ENCODE results near the gene MYRF. TPM values are rescaled to one million over a fixed set of nuclear protein-coding genes. Genes with fewer than 3 reads are reported as not detected.

MYRF gene
- total RNA-seq, 1 donor from 2014 or later, result 320 TPM

DNA sequence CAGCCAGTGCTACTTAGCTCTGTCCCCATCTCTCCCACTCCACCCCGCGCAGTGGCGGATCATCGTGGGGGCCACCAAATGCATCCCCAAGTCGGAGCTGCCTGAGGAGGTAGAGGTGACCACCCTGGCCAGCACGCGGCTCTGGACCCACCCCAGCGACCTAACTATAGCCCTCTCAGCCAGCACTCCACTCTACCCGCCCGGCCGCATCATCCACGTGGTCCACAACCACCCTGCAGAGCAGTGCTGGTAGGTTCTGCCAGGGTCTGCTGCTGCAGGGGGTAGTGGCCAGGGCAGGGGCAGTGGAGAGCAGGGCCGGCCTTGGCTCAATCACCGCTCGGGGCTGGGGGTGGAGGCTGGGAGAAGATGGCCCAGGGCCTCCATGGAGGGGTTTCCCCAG lies 13.0 kb upstream of the MYRF start:
- DNase-seq (ENCODE audit: low spot score), result no peak

DNA sequence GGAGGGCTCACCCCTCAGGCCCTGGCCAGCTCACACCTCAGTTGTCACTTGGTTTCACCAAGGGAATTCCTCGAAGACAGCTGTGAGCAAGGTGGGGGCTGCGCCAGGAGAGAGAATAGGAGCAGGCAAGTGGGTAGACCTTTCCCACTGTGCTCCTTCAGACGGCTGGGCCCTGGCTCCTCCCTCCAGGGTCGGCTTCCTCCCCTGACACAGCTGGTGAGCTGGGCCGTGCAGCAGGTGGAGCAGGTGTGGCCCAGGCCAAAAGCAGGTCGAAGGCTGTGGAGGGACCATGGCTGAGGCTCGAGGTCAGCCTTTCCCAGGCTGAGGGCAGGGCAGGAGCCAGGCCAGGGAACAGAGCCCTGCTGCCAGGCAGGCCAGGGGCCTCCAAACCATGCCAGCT lies 12.5 kb upstream of the MYRF start:
- DNase-seq (ENCODE audit: low spot score), result no peak

DNA sequence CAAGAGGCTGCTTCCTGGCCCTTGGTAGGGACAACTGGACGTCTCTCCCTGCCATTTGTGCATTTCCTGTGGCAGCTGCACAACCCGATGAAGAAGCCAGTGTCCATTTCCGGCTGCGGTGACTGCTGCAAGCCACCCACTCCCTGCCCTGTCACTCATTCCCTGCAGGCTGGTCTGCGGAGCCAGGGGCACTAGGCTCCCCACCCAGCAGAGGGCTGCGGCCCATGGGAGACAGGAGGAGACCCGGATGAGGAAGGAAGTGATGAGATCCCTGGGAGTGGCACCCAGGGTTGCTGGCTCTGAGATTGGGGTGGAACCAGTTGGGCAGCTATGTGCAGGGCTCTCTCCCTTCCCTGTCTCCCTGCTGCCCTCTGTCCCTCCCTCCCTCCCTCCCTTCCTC lies 10.0 kb upstream of the MYRF start:
- peak; percentile 50 for DNase-seq (ENCODE audit: low spot score)

DNA sequence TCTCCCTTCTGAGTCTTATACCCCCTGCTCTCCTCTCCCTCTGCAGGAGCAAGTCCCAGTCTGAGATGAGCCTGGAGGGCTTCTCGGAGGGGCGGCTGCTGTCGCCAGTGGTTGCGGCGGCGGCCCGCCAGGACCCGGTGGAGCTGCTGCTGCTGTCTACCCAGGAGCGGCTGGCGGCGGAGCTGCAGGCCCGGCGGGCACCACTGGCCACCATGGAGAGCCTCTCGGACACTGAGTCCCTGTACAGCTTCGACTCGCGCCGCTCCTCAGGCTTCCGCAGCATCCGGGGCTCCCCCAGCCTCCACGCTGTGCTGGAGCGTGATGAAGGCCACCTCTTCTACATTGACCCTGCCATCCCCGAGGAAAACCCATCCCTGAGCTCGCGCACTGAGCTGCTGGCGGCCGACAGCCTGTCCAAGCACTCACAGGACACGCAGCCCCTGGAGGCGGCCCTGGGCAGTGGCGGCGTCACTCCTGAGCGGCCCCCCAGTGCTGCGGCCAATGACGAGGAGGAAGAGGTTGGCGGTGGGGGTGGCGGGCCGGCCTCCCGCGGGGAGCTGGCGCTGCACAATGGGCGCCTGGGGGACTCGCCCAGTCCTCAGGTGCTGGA lies 8.8 kb upstream of the MYRF start:
- DNase-seq (ENCODE audit: low spot score), result no peak

DNA sequence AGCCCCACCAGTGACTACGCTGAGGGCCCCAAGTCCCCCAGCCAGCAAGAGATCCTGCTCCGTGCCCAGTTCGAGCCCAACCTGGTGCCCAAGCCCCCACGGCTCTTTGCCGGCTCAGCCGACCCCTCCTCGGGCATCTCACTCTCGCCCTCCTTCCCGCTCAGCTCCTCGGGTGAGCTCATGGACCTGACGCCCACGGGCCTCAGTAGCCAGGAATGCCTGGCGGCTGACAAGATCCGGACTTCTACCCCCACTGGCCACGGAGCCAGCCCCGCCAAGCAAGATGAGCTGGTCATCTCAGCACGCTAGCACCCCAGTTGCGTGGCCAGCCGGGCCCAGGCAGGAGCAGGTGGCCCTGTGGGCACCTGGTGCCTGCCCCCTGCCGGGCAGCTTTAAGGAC lies 8.3 kb upstream of the MYRF start:
- DNase-seq (ENCODE audit: low spot score), result no peak

DNA sequence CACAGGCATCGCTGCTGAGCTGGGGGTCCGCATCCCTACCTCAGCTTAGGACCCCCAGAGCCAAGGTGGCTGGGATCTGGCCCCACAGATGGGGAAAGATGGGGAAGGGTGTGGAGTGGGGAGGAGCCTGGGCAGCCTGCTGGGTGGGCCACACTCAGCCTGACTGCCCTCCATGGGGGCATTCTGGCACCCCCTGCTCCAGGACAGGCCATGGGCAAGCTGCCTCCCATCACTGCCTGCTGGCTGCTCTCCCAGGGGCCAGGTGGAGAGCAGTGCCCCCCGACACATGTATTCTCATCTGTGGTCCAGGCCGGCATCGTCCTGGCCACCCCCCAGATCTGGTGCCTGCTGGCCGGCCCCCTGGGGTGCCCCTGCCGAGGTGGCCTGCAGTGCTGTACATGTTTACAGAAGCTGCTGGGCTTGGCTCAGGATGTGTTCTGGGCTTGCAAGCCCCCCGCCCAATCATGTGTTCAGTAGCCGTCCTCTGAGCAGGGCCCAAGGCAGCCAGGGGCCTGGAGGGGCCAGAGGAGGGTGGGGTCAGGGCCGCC lies 7.8 kb upstream of the MYRF start:
- no peak for DNase-seq (ENCODE audit: low spot score)

DNA sequence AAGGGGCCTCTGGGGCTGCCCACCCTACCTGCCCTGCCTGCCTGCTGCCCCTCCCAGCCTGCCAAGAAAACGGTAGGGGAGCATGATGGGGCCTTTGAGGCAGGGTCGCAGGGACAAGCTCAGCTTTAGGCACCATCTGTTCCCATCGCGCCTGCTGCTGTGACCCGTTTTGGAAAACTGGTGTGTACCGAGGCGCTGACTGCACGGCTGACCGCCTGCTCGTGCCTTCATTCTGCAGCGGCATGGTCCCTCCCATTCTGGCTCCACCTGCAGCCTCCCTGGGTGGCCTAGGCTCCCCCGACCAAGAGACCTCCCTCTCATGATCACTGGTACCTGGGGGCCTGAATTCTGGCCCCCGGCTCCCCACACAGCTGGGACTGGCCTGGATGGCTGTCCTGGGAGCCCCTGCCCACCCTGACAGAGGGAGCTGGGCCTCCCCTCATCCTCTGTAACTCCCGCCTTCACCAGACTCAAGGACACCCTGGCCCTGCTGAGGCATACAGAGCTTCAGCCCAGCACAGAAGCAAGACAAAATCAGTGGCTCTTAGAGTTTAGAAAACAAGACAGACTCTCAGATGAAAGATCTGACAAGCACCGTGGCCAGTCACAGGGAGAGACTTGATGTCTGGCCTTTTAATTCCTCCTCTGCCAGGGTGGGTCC lies 6.5 kb upstream of the MYRF start:
- DNase-seq (ENCODE audit: low spot score), result no peak

DNA sequence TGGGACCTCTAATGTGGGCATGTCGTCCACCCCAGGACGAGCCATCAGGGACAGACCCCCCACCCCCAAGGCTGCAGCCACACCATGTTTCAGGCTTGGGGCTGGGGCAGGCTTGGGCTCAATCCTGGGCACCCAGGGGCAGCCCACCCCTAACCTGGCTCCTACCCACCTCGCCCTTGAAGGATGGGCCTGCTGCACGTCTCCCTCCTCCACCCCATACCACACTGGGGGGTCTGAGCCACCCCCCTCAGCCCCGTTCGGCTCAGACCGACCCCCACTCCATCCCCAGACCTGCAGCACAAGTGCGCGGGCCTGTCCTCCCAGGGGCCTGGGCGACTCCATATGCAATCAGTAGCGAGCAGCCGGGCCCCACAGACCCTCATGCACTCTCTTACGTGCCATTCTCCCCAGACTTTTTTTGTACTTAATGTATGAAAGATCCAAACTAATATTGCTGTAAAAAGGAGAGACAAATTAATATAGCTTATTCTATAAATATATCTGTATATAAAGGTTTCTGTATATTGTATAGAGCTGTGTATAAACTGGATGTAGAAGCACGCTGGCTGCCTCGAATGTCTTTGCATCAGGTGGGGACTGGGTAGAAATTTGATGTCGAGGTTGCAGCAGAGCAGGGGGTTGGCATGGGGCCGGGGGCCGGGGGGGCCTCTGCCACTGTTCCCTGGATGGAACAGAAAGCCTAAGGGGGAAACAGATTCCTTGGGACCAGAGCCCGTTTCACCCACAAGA lies 5.8 kb upstream of the MYRF start:
- DNase-seq (ENCODE audit: low spot score), result no peak

DNA sequence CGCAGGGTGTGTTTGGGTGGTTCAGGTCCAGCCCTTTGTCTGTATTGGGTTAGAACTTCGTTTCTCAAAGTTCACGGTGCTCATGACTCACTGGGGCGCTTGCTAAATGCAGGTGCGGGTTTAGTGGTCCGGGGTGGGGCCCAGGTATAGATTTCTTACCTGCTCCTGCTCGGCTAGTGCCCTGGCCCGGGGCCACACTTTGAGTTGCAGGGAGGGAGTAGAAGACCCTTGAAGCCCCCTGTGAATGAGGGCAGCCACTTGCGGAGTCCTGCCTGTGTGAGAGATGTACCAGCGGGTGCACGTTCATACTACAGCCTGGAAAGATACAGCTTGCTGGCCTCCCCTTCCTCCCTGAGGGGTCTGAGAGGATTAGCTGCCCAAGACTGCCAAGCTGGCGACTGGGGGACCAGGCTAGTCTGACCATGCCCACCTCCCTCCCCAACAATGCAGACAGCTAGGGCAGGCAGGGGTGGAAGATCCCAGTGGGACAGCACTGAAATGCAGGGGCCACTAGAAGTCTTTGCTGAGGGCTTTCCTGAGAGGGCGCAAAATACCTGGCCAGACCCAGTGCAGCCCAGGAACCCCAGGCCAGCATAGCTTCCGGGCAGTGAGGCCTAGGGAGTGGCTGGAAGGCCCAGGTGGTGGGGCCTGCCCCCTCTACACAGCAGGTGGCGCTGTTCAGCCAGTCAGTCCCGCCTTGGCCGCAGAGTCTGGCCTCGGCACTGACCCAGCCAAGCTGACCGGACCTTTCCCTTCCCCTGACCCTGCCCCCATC lies 5.1 kb upstream of the MYRF start:
- DNase-seq (ENCODE audit: low spot score), result peak; percentile 78

DNA sequence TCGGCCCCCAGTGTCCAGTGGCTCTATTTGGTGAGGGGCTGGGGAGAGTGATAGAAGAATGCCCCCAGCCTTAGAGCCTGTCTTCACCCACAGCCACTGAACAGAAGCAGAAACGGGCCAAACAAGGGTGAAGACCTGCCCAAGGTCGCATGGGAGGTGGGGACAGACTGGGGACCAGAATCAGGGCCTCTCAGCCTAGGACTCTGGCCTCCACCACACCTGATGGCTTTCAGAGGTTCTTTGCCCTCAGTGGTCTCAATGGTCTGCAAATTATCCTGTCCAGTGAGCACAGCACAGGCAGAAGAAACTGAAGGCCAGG lies 4.5 kb upstream of the MYRF start:
- DNase-seq (ENCODE audit: low spot score), result no peak

DNA sequence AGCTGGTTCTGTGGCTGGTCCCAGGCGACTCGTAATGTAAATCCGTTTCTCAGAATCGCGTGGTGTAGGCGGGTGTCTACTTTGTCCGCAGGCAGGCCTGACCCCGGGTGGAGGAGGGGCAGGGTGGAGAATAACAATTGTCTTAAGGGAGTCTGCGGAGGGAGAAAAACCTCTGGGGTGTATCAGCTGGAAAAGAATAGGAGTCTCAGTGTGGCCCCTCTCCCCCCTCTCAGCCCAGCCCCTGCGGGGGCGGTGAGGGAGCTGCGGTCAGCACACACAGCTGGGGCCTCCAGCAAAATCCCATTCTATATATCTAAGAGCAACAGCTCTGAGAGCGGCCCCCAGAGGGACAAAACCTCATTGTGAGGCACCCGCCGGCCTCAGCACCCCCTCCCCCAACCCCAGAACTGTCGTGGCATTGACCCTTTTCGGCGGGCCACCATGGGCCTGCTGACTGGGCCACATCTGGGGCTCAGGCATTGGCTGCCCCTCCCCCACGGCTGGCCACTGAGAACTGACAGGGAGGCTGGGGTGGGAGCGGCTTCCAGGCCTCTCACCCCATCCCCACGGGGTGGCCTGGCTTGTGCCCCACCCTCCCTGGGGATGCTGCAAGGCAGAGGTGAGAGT lies 2.7 kb upstream of the MYRF start:
- no peak for DNase-seq (ENCODE audit: low spot score)

DNA sequence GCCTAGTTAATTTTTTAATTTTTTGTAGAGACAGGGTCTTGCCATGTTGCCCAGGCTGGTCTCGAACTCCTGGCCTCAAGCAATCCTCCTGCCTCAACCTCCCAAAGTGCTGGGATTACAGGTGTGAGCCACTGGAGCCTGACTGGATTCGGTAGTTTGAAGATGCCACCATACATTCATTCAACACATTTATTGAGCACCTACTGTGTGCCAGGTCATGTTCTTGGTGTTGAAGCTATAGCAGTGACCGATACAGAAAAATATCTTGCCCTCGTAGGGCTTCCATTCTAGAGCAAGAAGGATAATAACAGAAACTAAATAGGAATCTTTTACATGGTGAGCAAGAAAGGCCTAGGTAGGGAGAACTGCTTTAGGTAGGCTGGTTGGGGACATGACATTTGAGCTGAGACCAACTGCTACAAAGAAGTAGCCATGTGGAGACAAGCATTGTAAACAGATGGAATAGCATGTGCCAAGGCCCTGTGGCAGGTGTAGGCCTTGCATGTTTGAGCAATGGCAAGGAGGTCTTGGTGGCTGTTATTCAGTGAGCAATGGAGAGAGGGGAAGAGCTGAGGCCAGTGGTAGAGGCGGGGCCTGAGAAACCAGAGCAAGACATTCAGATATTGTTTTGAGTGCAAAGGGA lies 1.7 kb upstream of the MYRF start:
- DNase-seq (ENCODE audit: low spot score), result no peak

DNA sequence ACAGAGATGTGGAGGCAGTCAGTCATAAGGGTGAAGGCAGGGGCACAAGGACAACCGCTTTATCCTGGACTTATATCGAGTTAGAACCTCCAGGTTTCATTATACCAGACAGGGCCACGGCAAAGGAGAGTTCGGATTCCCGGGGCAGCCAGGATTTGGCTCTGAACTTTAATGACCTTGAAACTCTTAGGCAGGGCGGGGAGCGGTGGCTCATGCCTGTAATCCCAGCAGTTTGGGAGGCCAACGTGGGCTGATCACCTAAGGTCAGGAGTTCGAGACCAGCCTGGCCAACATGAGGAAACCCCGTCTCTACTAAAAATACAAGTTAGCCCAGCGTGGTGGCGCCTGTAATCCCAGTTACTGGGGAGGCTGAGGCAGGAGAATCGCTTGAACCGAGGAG lies 1.1 kb upstream of the MYRF start:
- no peak for DNase-seq (ENCODE audit: low spot score)

DNA sequence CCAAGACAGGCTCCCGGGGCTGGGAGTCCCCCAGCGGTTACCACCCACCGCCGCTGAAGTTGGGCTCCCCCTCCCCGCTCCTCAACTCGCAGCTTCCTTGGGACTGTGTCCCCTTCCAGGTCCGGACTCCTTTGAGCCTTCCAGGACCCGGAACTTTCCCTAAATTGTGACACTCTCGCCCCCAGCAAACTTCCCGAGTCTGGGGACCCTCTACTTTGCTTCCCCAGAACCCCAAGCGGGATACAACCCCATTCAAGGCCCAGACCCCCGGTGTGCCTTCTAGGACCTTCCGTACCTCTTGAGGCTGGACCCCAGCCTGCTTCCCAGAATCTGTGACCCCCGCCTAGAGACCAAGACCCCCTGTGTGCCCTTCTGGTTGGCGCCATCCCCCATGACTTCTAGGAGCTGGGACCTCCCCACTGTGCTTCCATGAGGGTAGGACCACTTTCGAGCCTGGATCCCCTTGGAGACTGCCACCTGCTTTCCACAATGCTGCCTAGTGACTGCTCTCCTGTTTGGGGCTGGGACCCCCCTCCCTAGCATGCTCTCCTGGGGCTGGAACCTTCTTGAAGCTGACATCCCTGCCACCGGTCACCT lies 587 bp downstream of the MYRF start:
- DNase-seq (ENCODE audit: low spot score), result no peak

DNA sequence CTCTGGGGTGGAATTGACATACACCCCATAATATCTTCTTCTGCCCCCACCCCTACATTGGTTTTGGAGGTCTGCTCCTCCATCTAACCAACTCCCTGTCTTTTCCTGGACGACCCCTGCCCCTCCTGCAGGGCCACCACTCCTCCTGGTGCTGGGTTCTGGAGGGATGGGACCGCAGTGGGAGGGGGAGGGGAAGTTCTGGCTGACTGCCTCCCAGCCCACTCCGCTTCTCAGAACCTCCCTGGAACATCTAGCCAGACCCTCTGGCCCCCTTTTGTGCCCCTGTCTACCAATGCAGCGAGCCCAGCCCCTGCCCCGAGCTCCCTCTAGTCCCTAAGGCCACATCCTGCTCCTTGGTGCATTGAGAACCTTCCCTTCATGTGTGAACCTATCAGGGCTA lies 1.2 kb downstream of the MYRF start:
- no peak for DNase-seq (ENCODE audit: low spot score)

DNA sequence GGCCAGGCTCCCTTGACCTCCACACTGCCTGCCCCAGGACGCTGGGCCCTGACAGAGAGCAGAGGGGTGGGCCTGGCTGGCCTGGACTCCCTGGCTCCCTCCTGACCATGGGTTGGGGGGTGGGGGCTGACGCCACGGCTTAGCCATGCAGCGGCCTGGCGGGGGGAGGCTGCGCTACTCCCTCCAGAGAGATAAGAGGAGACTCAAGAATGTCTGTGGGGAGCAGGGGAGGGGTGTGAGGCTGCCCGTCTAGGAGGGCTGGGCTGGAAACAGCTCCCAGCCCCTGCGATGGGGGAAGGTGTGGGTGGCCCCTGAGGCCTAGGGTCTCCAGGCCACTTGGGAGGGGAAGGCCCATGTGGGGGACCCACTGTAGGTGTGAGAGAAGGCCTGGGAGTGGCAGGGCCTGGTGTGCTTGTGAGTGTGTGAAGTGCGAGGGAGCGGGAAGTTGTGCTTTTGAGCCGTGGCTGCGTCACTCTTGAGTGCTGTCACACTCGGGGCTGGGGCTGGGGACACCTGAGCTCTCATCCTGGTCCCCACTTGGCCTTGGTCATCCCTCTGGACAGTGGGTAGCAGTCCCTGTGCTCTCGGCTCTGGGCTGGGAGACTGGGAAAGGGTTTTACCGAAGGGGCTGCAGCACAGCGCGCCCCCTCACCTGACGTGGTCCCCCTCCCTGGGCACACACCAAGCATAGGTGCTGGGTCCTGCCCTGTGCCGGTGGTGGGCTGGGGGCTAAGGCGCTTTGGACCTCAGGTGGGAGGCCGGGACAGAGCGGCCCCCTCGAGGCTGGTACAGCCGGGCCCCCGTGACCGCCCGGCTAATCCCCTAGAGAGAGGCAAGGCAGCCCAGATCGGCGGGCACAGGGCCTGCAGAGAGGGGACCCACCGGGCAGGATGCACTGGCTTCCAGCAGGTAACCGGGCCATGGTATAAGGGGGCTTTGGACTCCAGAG lies 2.4 kb downstream of the MYRF start:
- peak; percentile 59 for DNase-seq (ENCODE audit: low spot score)

DNA sequence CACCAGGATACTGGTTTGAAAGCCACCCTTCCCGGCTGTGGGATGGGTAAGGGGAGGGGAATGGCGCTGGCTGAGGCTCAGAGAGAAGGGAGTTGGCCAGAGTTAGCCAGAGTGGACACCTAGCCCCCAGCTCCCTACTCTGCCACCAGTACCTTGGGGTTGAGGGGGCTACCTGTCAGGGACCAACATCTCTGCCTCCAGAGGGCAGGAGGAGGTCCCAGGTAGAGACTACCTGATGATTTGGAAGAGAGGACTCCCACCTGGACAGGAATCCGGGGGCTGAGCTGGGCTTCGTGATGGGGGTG lies 3.7 kb downstream of the MYRF start:
- no peak for DNase-seq (ENCODE audit: low spot score)

DNA sequence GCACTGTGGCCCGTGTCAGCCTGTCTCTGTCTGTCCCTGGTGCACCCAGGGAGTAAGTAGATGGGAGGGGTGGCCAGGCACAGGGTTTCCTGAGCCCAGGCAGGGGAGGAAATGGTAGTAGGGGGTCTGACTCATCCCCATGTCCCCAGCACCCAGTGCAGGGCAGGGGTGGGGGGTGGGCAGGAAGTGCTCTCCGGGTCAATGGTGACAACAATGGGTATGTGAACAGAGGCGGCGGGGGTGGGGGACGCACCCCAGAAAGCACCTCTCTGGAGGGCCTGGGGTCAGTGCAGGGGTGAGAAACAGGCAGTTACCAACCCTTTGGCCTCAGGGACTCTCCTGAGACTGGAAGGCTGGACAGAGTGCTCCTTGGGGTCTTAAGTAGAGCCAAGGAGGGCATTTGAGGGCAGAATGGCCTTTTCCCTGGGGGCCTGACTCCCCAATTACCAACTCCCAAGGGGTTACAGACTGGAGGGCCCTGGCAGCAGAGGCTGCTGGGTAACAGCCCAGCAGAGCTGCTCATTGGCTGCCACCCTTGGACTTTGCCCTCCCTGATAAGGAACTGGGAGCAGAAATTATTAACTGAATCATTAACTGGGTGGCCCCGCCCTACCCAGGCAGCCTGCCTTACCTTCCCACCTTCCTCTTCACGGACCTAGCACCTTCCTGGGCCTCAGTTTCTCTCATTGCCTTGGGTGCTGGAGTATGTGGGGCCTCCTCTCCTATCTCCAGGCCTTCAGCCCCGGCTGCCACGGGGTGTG lies 4.2 kb downstream of the MYRF start:
- DNase-seq (ENCODE audit: low spot score), result peak; percentile 87

DNA sequence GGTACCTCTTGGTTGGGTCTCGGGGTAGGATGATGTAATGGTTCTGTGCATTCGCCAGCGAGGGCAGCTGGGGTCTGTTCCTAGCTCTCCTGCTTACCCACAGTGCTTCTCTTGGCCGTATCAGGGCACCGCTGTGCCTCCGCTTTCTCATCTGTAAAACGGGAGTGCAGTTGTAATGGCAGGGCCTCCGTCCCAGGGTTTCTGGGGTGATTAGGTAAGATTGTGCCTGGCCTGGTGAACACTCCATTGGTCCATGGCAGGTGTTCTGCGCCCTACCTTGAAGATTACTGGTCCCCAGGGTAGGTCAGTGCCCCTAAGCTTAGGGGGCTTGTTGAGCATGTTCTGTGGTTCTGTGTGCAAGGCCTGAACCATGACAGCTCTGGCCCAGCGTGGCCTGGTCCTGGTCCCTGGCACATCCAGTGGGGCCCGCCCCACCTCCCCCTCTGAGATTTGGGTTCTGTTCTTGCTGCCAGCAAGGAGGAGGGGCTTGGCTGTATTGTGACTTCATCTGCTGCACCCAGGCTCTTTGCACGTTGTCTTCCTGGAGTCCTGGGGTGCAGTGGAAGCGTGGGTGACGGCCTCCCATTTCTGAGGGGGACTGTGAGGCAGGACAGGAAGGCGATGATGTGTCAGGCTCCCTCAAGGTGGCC lies 4.9 kb downstream of the MYRF start:
- peak; percentile 45 for DNase-seq (ENCODE audit: low spot score)

Data from mucosa of gallbladder (tissue), 1 donor.